GM12892 (cell line): ENCODE results near the gene CYP46A1.

ENCODE experiments used
- POLR2A ChIP-seq: IDR thresholded peaks from 2 replicates; pipeline ENCODE4 v1.6.1; 2011; ENCODE audit warnings: low read depth, low read length, control low read depth
- POLR2AphosphoS5 ChIP-seq: IDR thresholded peaks from 2 replicates; pipeline ENCODE4 v1.6.1; 2011; ENCODE audit warnings: low read depth, low read length, control low read depth
- TAF1 ChIP-seq: IDR thresholded peaks from 2 replicates; pipeline ENCODE4 v1.6.1; 2011; ENCODE audit warnings: low read depth, mild to moderate bottlenecking, control low read depth, low read length, borderline replicate concordance

DNA sequence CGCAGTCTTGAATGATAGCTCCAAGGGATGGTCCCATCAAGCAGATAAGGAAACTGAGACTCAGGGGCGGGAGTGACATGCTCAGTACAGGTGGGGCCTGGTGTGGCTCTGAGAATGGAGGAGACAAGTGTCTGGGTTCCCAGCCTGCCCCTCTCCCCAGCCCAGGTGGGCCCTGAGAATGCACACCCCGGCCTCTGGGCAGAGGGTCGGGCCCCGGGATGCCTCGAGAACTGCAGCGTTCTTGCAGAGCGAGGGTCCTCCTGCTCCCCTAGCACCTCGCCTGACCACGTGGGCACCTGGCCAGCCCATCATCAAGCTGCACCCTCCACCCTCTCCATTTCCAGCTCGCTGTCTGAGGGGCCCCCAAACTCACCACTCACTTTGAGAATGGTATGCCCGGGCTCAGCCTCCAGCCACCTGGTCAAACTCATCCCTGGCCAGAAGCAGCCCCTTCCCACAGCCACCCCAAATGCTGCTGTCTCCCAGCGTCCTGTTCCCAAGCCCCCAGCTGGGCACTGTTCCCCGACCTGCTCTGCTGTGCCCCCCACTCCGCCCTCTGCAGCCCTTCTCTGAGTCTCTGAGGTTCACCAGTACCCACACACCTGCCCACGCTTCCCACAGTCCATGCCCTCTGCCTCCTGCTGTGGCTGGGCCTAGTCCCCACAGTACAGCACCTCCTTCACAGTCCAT lies 44.3 kb downstream of the CYP46A1 start:
- TF ChIP-seq POLR2A = no peak
- no peak for TF ChIP-seq POLR2AphosphoS5
- no peak for TF ChIP-seq TAF1
